Loucy (cell line): ENCODE measurements around the gene CCDC13.

ENCODE experiments used
- H2AFZ ChIP-seq: fragments of 200-600 bp; sonication (generic); 2 replicates; pipeline ENCODE4 v1.6.0; 2016; ENCODE audit warnings: antibody characterized with exemption, mild to moderate bottlenecking, low read length, moderate library complexity
- H3F3A ChIP-seq: fragments of 200-600 bp; 2 replicates; pipeline ENCODE4 v1.6.0; 2016; ENCODE audit warnings: antibody characterized with exemption, low read depth, mild to moderate bottlenecking
- H3K27me3 ChIP-seq: fragments of 200-600 bp; sonication (generic); 2 replicates; pipeline ENCODE4 v1.6.1; 2014; ENCODE audit warnings: low read length, mild to moderate bottlenecking; ENCODE audit not compliant: insufficient read depth, poor library complexity, severe bottlenecking
- H3K36me3 ChIP-seq: fragments of 200-600 bp; sonication (generic); 2 replicates; pipeline ENCODE4 v1.6.1; 2016; ENCODE audit warnings: low read length; ENCODE audit not compliant: insufficient read depth
- H3K4me1 ChIP-seq: fragments of 200-600 bp; sonication (generic); 2 replicates; pipeline ENCODE4 v1.5.1; 2014; ENCODE audit warnings: low read length, mild to moderate bottlenecking; ENCODE audit not compliant: insufficient read depth, poor library complexity, severe bottlenecking
- H3K4me2 ChIP-seq: fragments of 200-600 bp; sonication (generic); 2 replicates; pipeline ENCODE4 v1.6.0; 2014; ENCODE audit warnings: antibody characterized with exemption, low read length, low read depth, mild to moderate bottlenecking; ENCODE audit not compliant: poor library complexity, severe bottlenecking
- H3K4me3 ChIP-seq: fragments of 200-600 bp; sonication (generic); 2 replicates; pipeline ENCODE4 v1.5.1; 2014; ENCODE audit warnings: low read length, mild to moderate bottlenecking, mixed read lengths; ENCODE audit not compliant: poor library complexity, severe bottlenecking
- H3K79me2 ChIP-seq: fragments of 200-600 bp; sonication (generic); 2 replicates; pipeline ENCODE4 v1.6.1; 2014; ENCODE audit warnings: low read length; ENCODE audit not compliant: insufficient read depth
- H3K9ac ChIP-seq: fragments of 200-600 bp; sonication (generic); 2 replicates; pipeline ENCODE4 v1.6.0; 2014; ENCODE audit warnings: mild to moderate bottlenecking, low read depth, low read length, moderate library complexity; ENCODE audit not compliant: poor library complexity, severe bottlenecking
- H3K9me2 ChIP-seq: fragments of 200-600 bp; sonication (generic); replicated peaks from 2 replicates; pipeline ENCODE4 v1.6.1; 2016; ENCODE audit warnings: low read depth, low read length, mixed read lengths
- H3K9me3 ChIP-seq: fragments of 200-600 bp; sonication (generic); 2 replicates; pipeline ENCODE4 v1.6.1; 2014; ENCODE audit warnings: mild to moderate bottlenecking, antibody characterized with exemption, low read length, low read depth; ENCODE audit not compliant: insufficient read depth
- H4K20me1 ChIP-seq: fragments of 200-600 bp; sonication (generic); 2 replicates; pipeline ENCODE4 v1.6.0; 2014; ENCODE audit warnings: antibody characterized with exemption, low read length, mild to moderate bottlenecking; ENCODE audit not compliant: insufficient read depth, poor library complexity, severe bottlenecking
- CTCF ChIP-seq: fragments of 200-600 bp; sonication (generic); conservative IDR thresholded peaks from 2 replicates; pipeline ENCODE4 v1.5.1; 2014; ENCODE audit warnings: mild to moderate bottlenecking, antibody characterized with exemption, low read length
- EZH2phosphoT487 ChIP-seq: fragments of 200-600 bp; IDR thresholded peaks from 2 replicates; pipeline ENCODE4 v1.6.1; 2018; ENCODE audit warnings: antibody characterized with exemption, mild to moderate bottlenecking, moderate library complexity, borderline replicate concordance

CCDC13 gene

GRCh38 chr3:42743204-42743995 is 29.7 kb downstream of the CCDC13 start:
- Histone ChIP-seq H3K4me3 (no peak overlapping the region), H3K9ac (no peak overlapping the region), H3K27me3 (no peaks in the 10 kb centered on the region), H3K9me2 (no peaks in the 10 kb centered on the region), H3K4me1 (no peaks in the 10 kb centered on the region), H3K9me3 (no peaks in the 10 kb centered on the region), H3K36me3 (no peaks in the 10 kb centered on the region), H3K79me2 (no peaks in the 10 kb centered on the region), H3K4me2 (no peak overlapping the region), H3F3A (no peaks in the 10 kb centered on the region), H4K20me1 (no peaks in the 10 kb centered on the region), H2AFZ (no peak overlapping the region)
- TF ChIP-seq EZH2phosphoT487: no peak
- TF ChIP-seq CTCF: no peak

- H3K79me2 ChIP-seq: no peaks in the 10 kb centered on the region
- H3K36me3 ChIP-seq: no peaks in the 10 kb centered on the region
- H2AFZ ChIP-seq: no peak overlapping the region
- TF ChIP-seq CTCF: no peak
- TF ChIP-seq EZH2phosphoT487: no peak
- no peaks in the 10 kb centered on the region for H3K9me3 ChIP-seq
- H3K9ac ChIP-seq: no peak overlapping the region
- no peaks in the 10 kb centered on the region for H3F3A ChIP-seq
- H4K20me1 ChIP-seq: no peaks in the 10 kb centered on the region
- H3K27me3 ChIP-seq: no peaks in the 10 kb centered on the region
- no peaks in the 10 kb centered on the region for H3K4me1 ChIP-seq
- H3K9me2 ChIP-seq: no peaks in the 10 kb centered on the region
- H3K4me2 ChIP-seq: no peak overlapping the region
- H3K4me3 ChIP-seq: no peak overlapping the region
Measured at GRCh38 chr3:42742688-42743087, 30.4 kb downstream of the CCDC13 start.

GRCh38 chr3:42742259-42742658 is 30.8 kb downstream of the CCDC13 start:
- Histone ChIP-seq H2AFZ (no peak overlapping the region), H3F3A (no peaks in the 10 kb centered on the region), H3K4me3 (no peak overlapping the region), H3K9me2 (no peaks in the 10 kb centered on the region), H3K4me2 (no peak overlapping the region), H3K9me3 (no peaks in the 10 kb centered on the region), H3K36me3 (no peaks in the 10 kb centered on the region), H3K79me2 (no peaks in the 10 kb centered on the region), H3K4me1 (no peaks in the 10 kb centered on the region), H3K27me3 (no peaks in the 10 kb centered on the region), H3K9ac (no peak overlapping the region), H4K20me1 (no peaks in the 10 kb centered on the region)
- TF ChIP-seq CTCF: no peak
- no peak for TF ChIP-seq EZH2phosphoT487
